Endodermal cell (in vitro differentiated cells): Measurements from ENCODE around the gene SLC13A1. TPM values are rescaled to one million over a fixed set of nuclear protein-coding genes. Genes with fewer than 3 reads are reported as not detected.

ENCODE experiments used
- DNase-seq: peaks from one replicate; pipeline ENCODE4 v3.0.0-alpha.2; 2017
- H3K27ac ChIP-seq: 2 replicates; pipeline ENCODE4 v1.5.1; 2013; ENCODE audit warnings: mild to moderate bottlenecking, low read depth, low read length, moderate library complexity
- H3K27me3 ChIP-seq: 2 replicates; pipeline ENCODE4 v1.6.1; 2013; ENCODE audit warnings: mild to moderate bottlenecking, low read length, moderate library complexity; ENCODE audit not compliant: insufficient read depth, control insufficient read depth, poor library complexity, severe bottlenecking
- H3K36me3 ChIP-seq: 2 replicates; pipeline ENCODE4 v1.7.0; 2013; ENCODE audit warnings: mild to moderate bottlenecking, low read length, moderate library complexity; ENCODE audit not compliant: control insufficient read depth, insufficient read depth
- H3K4me1 ChIP-seq: one replicate; pipeline ENCODE4 v1.7.0; 2013; ENCODE audit warnings: low read length; ENCODE audit not compliant: control insufficient read depth, insufficient read depth
- H3K4me3 ChIP-seq: 2 replicates; pipeline ENCODE4 v1.5.1; 2013; ENCODE audit warnings: mild to moderate bottlenecking, low read length, moderate library complexity
- H3K9ac ChIP-seq: 2 replicates; pipeline ENCODE4 v1.6.1; 2013; ENCODE audit warnings: mild to moderate bottlenecking, low read length, moderate library complexity; ENCODE audit not compliant: poor library complexity, severe bottlenecking; ENCODE audit errors: extremely low read depth
- H3K9me3 ChIP-seq: 2 replicates; pipeline ENCODE4 v1.6.1; 2013; ENCODE audit warnings: mild to moderate bottlenecking, low read length, moderate library complexity; ENCODE audit not compliant: control insufficient read depth
- H3K27ac Mint-ChIP-seq: 2 replicates; pipeline ENCODE4 v1.8.0; 2020; ENCODE audit warnings: mixed read lengths
- H3K27me3 Mint-ChIP-seq: 2 replicates; pipeline ENCODE4 v1.8.0; 2021; ENCODE audit warnings: mild to moderate bottlenecking, mixed read lengths; ENCODE audit not compliant: insufficient read depth
- H3K36me3 Mint-ChIP-seq: 2 replicates; pipeline ENCODE4 v1.8.0; 2020; ENCODE audit warnings: low read depth, mixed read lengths
- H3K4me1 Mint-ChIP-seq: 2 replicates; pipeline ENCODE4 v1.8.0; 2020; ENCODE audit warnings: mixed read lengths
- H3K4me3 Mint-ChIP-seq: 2 replicates; pipeline ENCODE4 v1.8.0; 2020; ENCODE audit warnings: mild to moderate bottlenecking, moderate library complexity, mixed read lengths
- H3K9me3 Mint-ChIP-seq: 2 replicates; pipeline ENCODE4 v1.8.0; 2020; ENCODE audit warnings: mild to moderate bottlenecking, mixed read lengths
- WGBS, 2 experiments: methylation state at CpG; one replicate each; pipeline versions ENCODE4 v1.1.5 to v1.1.7; 2013; ENCODE audit warnings: missing lambda C conversion rate in 2 of 2, mixed read lengths in 1 of 2; ENCODE audit not compliant: insufficient coverage in 1 of 2, insufficient read length in 1 of 2; 5-methylcytosine and 5-hydroxymethylcytosine counted together
- total RNA-seq, 2 donors: library from RNA; stranded (reverse); fragmentation: NEBNext Ultra II Directional in 1 of 2; extraction: Animal tissue kit (Norgen Biotek cat#: 25700) in 1 of 2; gene quantifications; 2 replicates in 1 of 2; 3 replicates in 1 of 2; pipeline ENCODE4 v1.2.1, GENCODE V29; 2021
- TF ChIP-seq, protein P1 (sequence below): fragments of 200-600 bp; sonication (generic); conservative IDR thresholded peaks from 2 replicates; pipeline ENCODE4 v1.5.0; 2021; ENCODE audit warnings: antibody characterized with exemption, mild to moderate bottlenecking

The SLC13A1 gene
- total RNA-seq, 2 donors from 2014 or later, result not detected

DNA sequence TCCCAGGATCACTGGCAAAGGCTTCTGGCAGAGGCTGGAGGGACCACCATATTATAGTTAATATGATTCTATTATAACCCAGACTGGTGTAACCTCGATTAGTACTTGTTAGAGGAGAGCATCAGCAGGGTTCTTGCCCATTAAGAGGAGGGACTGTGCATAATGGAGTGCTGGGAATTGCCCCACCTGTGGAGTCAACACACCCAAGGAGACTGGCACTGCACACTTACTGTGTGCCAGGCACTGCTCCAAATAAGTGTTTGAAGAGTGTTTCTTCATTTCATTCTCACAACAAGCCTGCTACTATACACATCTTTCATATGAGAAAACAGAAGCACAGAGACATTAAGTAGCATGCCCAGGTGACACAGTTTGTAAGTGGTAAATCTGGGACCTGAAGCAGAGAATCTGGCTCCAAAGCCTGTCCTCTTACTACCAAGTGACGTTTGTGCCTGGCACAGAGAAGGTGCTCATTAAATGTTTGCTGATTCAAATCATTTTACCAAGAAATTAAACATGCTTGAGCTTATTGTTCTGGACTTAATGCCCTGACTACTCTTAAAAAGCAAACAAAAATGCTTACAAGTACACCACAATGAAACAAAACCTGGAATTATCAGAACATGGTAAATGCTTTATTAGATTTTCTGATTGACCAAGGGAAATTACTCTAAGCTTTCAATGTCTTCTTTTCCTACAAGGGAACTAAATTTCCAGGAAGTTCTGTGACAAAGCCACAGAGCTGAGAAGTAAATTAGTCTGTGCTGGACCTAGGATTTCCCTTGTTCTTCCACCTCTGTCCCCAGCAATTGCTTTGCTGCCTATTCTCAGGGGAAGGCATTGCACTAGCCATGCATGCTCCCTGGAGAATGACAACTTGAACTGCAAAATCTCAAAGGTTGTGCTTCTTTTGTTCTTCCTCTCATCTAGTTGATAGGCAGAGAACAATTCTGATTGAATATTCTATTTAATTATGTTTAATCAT, 809 bp downstream of the SLC13A1 start:
- H3K4me1 Mint-ChIP-seq, result no peaks in the 10 kb centered on the region
- no peaks in the 10 kb centered on the region for H3K9me3 Mint-ChIP-seq
- H3K4me3 Mint-ChIP-seq, result no peak overlapping the region
- DNase-seq, result no peak
- H3K27ac Mint-ChIP-seq, result no peak overlapping the region
- TF ChIP-seq, protein P1, sequence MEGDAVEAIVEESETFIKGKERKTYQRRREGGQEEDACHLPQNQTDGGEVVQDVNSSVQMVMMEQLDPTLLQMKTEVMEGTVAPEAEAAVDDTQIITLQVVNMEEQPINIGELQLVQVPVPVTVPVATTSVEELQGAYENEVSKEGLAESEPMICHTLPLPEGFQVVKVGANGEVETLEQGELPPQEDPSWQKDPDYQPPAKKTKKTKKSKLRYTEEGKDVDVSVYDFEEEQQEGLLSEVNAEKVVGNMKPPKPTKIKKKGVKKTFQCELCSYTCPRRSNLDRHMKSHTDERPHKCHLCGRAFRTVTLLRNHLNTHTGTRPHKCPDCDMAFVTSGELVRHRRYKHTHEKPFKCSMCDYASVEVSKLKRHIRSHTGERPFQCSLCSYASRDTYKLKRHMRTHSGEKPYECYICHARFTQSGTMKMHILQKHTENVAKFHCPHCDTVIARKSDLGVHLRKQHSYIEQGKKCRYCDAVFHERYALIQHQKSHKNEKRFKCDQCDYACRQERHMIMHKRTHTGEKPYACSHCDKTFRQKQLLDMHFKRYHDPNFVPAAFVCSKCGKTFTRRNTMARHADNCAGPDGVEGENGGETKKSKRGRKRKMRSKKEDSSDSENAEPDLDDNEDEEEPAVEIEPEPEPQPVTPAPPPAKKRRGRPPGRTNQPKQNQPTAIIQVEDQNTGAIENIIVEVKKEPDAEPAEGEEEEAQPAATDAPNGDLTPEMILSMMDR, result no peak
- no peaks in the 10 kb centered on the region for H3K27me3 Mint-ChIP-seq
- Histone ChIP-seq H3K27me3 (no peaks in the 10 kb centered on the region), H3K27ac (no peak overlapping the region), H3K36me3 (no peaks in the 10 kb centered on the region), H3K4me3 (no peak overlapping the region), H3K9ac (no peak overlapping the region), H3K9me3 (no peaks in the 10 kb centered on the region), H3K4me1 (no peaks in the 10 kb centered on the region)
- 93% methylated on average over 2 of the region's 2 CpGs; no CpG with 5 or more reads in 1 of the 2 experiments for WGBS, 2 experiments
- no peaks in the 10 kb centered on the region for H3K36me3 Mint-ChIP-seq

DNA sequence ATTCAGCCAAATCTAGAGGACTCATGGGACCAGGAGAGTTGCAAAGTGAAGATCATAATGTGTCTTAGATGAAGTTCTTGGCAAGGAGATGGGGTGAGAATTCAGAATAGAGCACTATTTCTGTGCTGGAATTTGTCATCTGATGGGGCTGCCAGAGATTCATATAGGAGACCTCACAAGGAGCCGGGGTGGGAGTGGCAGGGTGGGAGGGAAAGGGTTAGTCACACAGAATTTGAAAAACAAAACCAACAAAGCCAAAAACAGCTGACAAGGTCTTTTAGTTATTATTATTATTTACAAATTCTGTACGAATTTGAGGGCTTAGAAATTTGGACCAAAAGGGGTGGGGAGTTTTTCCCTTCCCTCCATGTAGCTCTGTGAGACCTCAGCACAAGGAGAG, 1.7 kb downstream of the SLC13A1 start:
- no peak for DNase-seq
- no peak overlapping the region for H3K4me3 Mint-ChIP-seq
- WGBS, 2 experiments, result 81% methylated on average over 2 of the region's 2 CpGs; no CpG with 5 or more reads in 1 of the 2 experiments
- TF ChIP-seq, protein P1, result no peak
- Histone ChIP-seq H3K4me3 (no peak overlapping the region), H3K36me3 (no peaks in the 10 kb centered on the region), H3K27me3 (no peaks in the 10 kb centered on the region), H3K4me1 (no peaks in the 10 kb centered on the region), H3K27ac (no peak overlapping the region), H3K9ac (no peak overlapping the region), H3K9me3 (no peaks in the 10 kb centered on the region)
- no peak overlapping the region for H3K27ac Mint-ChIP-seq
- no peaks in the 10 kb centered on the region for H3K36me3 Mint-ChIP-seq
- H3K27me3 Mint-ChIP-seq, result no peaks in the 10 kb centered on the region
- no peaks in the 10 kb centered on the region for H3K4me1 Mint-ChIP-seq
- H3K9me3 Mint-ChIP-seq, result no peaks in the 10 kb centered on the region

DNA sequence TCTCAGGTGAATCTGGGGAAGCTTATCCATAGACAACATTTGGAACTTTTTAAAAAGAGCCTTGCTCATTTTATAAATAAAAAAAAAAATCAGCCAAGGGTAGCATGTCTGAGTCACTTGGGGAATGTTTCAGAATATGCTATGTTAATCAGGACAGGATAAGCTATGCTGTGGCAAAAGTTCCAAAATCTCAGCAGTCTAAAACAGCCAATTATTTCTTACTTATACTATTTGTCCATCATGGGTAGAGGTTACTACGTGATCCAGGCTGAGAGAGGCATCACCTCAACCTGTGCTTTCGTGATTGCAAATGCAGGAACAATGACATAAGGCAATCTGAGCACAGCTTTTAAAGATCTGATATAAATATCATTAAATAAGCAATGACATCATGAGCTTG, 6.5 kb downstream of the SLC13A1 start:
- Mint-ChIP-seq H3K36me3 (no peaks in the 10 kb centered on the region), H3K27me3 (no peaks in the 10 kb centered on the region), H3K9me3 (no peaks in the 10 kb centered on the region), H3K27ac (no peak overlapping the region), H3K4me1 (no peaks in the 10 kb centered on the region), H3K4me3 (no peak overlapping the region)
- Histone ChIP-seq H3K9ac (no peak overlapping the region), H3K4me3 (no peak overlapping the region), H3K36me3 (no peaks in the 10 kb centered on the region), H3K27me3 (no peaks in the 10 kb centered on the region), H3K4me1 (no peaks in the 10 kb centered on the region), H3K9me3 (no peaks in the 10 kb centered on the region), H3K27ac (no peak overlapping the region)
- TF ChIP-seq, protein P1, result no peak
- no peak for DNase-seq
- WGBS, 2 experiments, result 93 to 100% methylated on average over 2 of the region's 2 CpGs
